Adrenal gland (tissue), 12 donors: ENCODE results near the gene C8A. TPM values are rescaled to one million over a fixed set of nuclear protein-coding genes. Genes with fewer than 3 reads are reported as not detected.

Experiments used
- DNase-seq, 7 donors: peaks; one replicate each; pipeline ENCODE4 v3.0.0-alpha.2; 2019 to 2020
- H3K27ac ChIP-seq, 5 donors: fragments of 200-600 bp; sonication (generic) in 4 of 5; 1 replicate in 3 of 5; 2 replicates in 2 of 5; pipeline versions ENCODE4 v1.5.1 to v1.8.0; 2016 to 2020; ENCODE audit warnings: mild to moderate bottlenecking in 1 of 5
- H3K27me3 ChIP-seq: fragments of 200-600 bp; 2 replicates; pipeline ENCODE4 v1.8.0; 2021
- H3K36me3 ChIP-seq, 2 donors: fragments of 200-600 bp; replicated peaks in 1 of 2; 1 replicate in 1 of 2; 2 replicates in 1 of 2; pipeline versions ENCODE4 v1.5.1 to v1.8.0; 2018 to 2022
- H3K4me1 ChIP-seq, 2 donors: fragments of 200-600 bp; replicated peaks in 1 of 2; 1 replicate in 1 of 2; 2 replicates in 1 of 2; pipeline versions ENCODE4 v1.5.1 to v1.8.0; 2018 to 2021
- H3K4me3 ChIP-seq, 4 donors: fragments of 200-600 bp; sonication (generic) in 3 of 4; one replicate each; pipeline ENCODE4 v1.5.1; 2016 to 2018
- H3K9me3 ChIP-seq, 3 donors: fragments of 200-600 bp; sonication (generic) in 1 of 3; replicated peaks in 1 of 3; 1 replicate in 2 of 3; 2 replicates in 1 of 3; pipeline versions ENCODE4 v1.5.1 to v1.8.0; 2016 to 2021
- CTCF ChIP-seq, 6 experiments: fragments of 450-650 bp in 4 of 6; fragments of 200-600 bp in 2 of 6; sonication (generic) in 1 of 6; IDR thresholded peaks; 1 replicate in 5 of 6; 2 replicates in 1 of 6; pipeline versions ENCODE4 v1.5.1 to v1.8.0; 2016 to 2021; ENCODE audit warnings: antibody characterized with exemption in 6 of 6, mild to moderate bottlenecking in 2 of 6, moderate library complexity in 1 of 6
- POLR2A ChIP-seq, 2 donors: fragments of 450-650 bp; IDR thresholded peaks; one replicate each; pipeline ENCODE4 v1.6.1; 2017; ENCODE audit warnings: antibody characterized with exemption in 2 of 2, mild to moderate bottlenecking in 2 of 2, moderate library complexity in 1 of 2
- WGBS, 4 donors: extraction: QIAGEN DNeasy Blood & Tissue Kit in 2 of 4; methylation state at CpG; one replicate each; pipeline versions ENCODE4 v1.1.5 to v1.1.7; 2013 to 2017; 5-methylcytosine and 5-hydroxymethylcytosine counted together
- intact Hi-C, 2 donors: fragments of 100-400 bp; cut with DNase I; formaldehyde crosslinking; loops; one replicate each; pipeline versions ENCODE4 v1.14.1 to v1.15.0; 2022 to 2023
- polyA plus RNA-seq, 3 donors: library from polyadenylated mRNA; stranded (reverse); fragments of 200-250 nt in 2 of 3; fragments of 350-450 nt in 1 of 3; fragmentation: Illumina TruSeq in 1 of 3; extraction: RNeasy Lipid Tissue Mini Kit (QIAGEN cat#74804) in 1 of 3; gene quantifications; one replicate each; pipeline ENCODE4 v1.2.3, GENCODE V29; 2013 to 2014
- total RNA-seq, 9 donors: library from RNA; depleted of rRNA in 4 of 9; stranded (reverse); fragments of >200 nt in 4 of 9; fragments of 120-200 nt in 1 of 9; fragmentation: NEBNext Ultra II Directional in 1 of 9; extraction: Animal tissue kit (Norgen Biotek cat#: 25700) in 1 of 9; gene quantifications; one replicate each; pipeline versions ENCODE4 v1.1.0 to v1.2.4, GENCODE V29; 2013 to 2023
- donor health status: healthy with polysubstance abuse.
- donor health status: Bipolar disorder and iron deficiency.
- donor health status: DM: yes; HTN: yes; CAD: no.
- donor health status: DM: no; HTN: no; CAD: no.
- donor health status: DM: no; HTN: no; CAD: no.
- donor health status: DM: yes; HTN: yes; CAD: no.

The C8A gene
- total and polyA plus RNA-seq, 12 donors = 0.07 TPM; not detected in 10

- Histone ChIP-seq H3K27me3 (peaks cover 4% of the 10 kb centered on the region), H3K36me3 (no peaks in the 10 kb centered on the region), H3K4me1 (no peaks in the 10 kb centered on the region), H3K9me3 (no peaks in the 10 kb centered on the region), H3K27ac (no peak overlapping the region), H3K4me3 (no peak overlapping the region)
- WGBS, 4 donors = 74 to 96% (median 79%) methylated on average over 2 of the region's 2 CpGs
- intact Hi-C loops = no loop called here
- TF ChIP-seq POLR2A (IDR thresholded peaks at IDR 0.05) (no peak), CTCF (IDR thresholded peaks at IDR 0.05) (no peak)
- DNase-seq = no peak
These were observed 40.4 kb upstream of the C8A start for GRCh38 chr1:56814205-56814604.

- Histone ChIP-seq H3K36me3 (no peaks in the 10 kb centered on the region), H3K4me3 (no peak overlapping the region), H3K27ac (no peak overlapping the region), H3K27me3 (peaks cover 4% of the 10 kb centered on the region), H3K4me1 (no peaks in the 10 kb centered on the region), H3K9me3 (no peaks in the 10 kb centered on the region)
- no peak for DNase-seq
- intact Hi-C loops = no loop called here
- TF ChIP-seq POLR2A (IDR thresholded peaks at IDR 0.05) (no peak), CTCF (IDR thresholded peaks at IDR 0.05) (no peak)
- WGBS, 4 donors = 60 to 88% (median 82%) methylated on average over 1 of the region's 1 CpG
These were observed 38.3 kb upstream of the C8A start for GRCh38 chr1:56816264-56816663.

- Histone ChIP-seq H3K36me3 (no peaks in the 10 kb centered on the region), H3K27ac (no peak overlapping the region), H3K4me3 (no peak overlapping the region), H3K9me3 (no peaks in the 10 kb centered on the region), H3K4me1 (no peaks in the 10 kb centered on the region), H3K27me3 (peaks cover 4% of the 10 kb centered on the region)
- TF ChIP-seq CTCF (IDR thresholded peaks at IDR 0.05) = no peak
- no peak for TF ChIP-seq POLR2A (IDR thresholded peaks at IDR 0.05)
- intact Hi-C loops = no loop called here
- WGBS, 4 donors = 59 to 80% (median 69%) methylated on average over 4 of the region's 4 CpGs
- no peak for DNase-seq
These were observed 37.7 kb upstream of the C8A start for GRCh38 chr1:56816909-56817308.

GRCh38 chr1:56817716-56818463 lies 36.7 kb upstream of the C8A start:
- WGBS, 4 donors = 68 to 88% (median 80%) methylated on average over 6 of the region's 6 CpGs
- H3K4me1 ChIP-seq = no peaks in the 10 kb centered on the region
- DNase-seq = no peak
- no peak overlapping the region for H3K4me3 ChIP-seq
- H3K9me3 ChIP-seq = no peaks in the 10 kb centered on the region
- TF ChIP-seq POLR2A (IDR thresholded peaks at IDR 0.05) (no peak), CTCF (IDR thresholded peaks at IDR 0.05) (no peak)
- no peaks in the 10 kb centered on the region for H3K36me3 ChIP-seq
- no peaks in the 10 kb centered on the region for H3K27me3 ChIP-seq
- H3K27ac ChIP-seq = no peak overlapping the region
- intact Hi-C loops = no loop called here
